HG02571 (cell line): ENCODE data around the gene AP2A2.
"Not testable (repeated sequence)": the region's sequence is repeated elsewhere in the genome, so short reads cannot be mapped to it uniquely, and the experiment has no call there.

Experiments
- ATAC-seq: cut with Tn5 transposase; IDR thresholded peaks from one replicate; pipeline ENCODE4 v1.9.1; 2021; ENCODE audit warnings: mild to moderate bottlenecking, moderate library complexity; ENCODE audit not compliant: unreplicated experiment

The AP2A2 gene

GRCh38 chr11:953512-953911 lies 27.8 kb downstream of the AP2A2 start:
- no peak for ATAC-seq

GRCh38 chr11:954392-955153 lies 28.9 kb downstream of the AP2A2 start:
- ATAC-seq: no peak

GRCh38 chr11:955154-956063 lies 29.7 kb downstream of the AP2A2 start:
- ATAC-seq: no peak

GRCh38 chr11:957212-957920 lies 31.7 kb downstream of the AP2A2 start:
- ATAC-seq: no peak

GRCh38 chr11:958101-958500 lies 32.4 kb downstream of the AP2A2 start:
- no peak for ATAC-seq

- ATAC-seq: no peak
Observed at GRCh38 chr11:959027-959426, 33.4 kb downstream of the AP2A2 start.

GRCh38 chr11:959608-960007 lies 33.9 kb downstream of the AP2A2 start:
- ATAC-seq: no peak

- not testable (repeated sequence) for ATAC-seq
Observed at GRCh38 chr11:961310-961920, 35.7 kb downstream of the AP2A2 start.

- ATAC-seq: no peak
Observed at GRCh38 chr11:961921-962320, 36.3 kb downstream of the AP2A2 start.

GRCh38 chr11:962688-963087 lies 37.0 kb downstream of the AP2A2 start:
- no peak for ATAC-seq

- no peak for ATAC-seq
Observed at GRCh38 chr11:963852-964251, 38.2 kb downstream of the AP2A2 start.

GRCh38 chr11:965206-965775 lies 39.6 kb downstream of the AP2A2 start:
- ATAC-seq: no peak

GRCh38 chr11:967995-968751 lies 42.5 kb downstream of the AP2A2 start:
- ATAC-seq: no peak

- no peak for ATAC-seq
Observed at GRCh38 chr11:968822-969221, 43.2 kb downstream of the AP2A2 start.

GRCh38 chr11:969651-970205 lies 44.1 kb downstream of the AP2A2 start:
- no peak for ATAC-seq

GRCh38 chr11:970319-970871 lies 44.7 kb downstream of the AP2A2 start:
- no peak for ATAC-seq

GRCh38 chr11:971092-971690 lies 45.5 kb downstream of the AP2A2 start:
- ATAC-seq: no peak

GRCh38 chr11:971731-972365 lies 46.2 kb downstream of the AP2A2 start:
- ATAC-seq: no peak
